ENCODE data around the gene DNAH2.

DNAH2 gene

GRCh38 chr17:7780736-7781135, 63.2 kb downstream of the DNAH2 start:
- no peaks in the 10 kb centered on the region for H3K9me3 ChIP-seq (ENCODE audit: control insufficient read depth, insufficient read depth, low read depth, low read length)
- TF ChIP-seq BCL6B (tag by site-specific recombination; IDR thresholded peaks at IDR 0.05) (no peak), ZBTB7A (tag by site-specific recombination; IDR thresholded peaks at IDR 0.05; ENCODE audit: low read depth) (no peak), ZNF521 (tag by site-specific recombination; IDR thresholded peaks at IDR 0.05) (no peak), ZBTB8A (tag by site-specific recombination; IDR thresholded peaks at IDR 0.05) (no peak), ZNF214 (tag by site-specific recombination; IDR thresholded peaks at IDR 0.05; ENCODE audit: borderline replicate concordance) (no peak)
- H3K4me1 ChIP-seq (ENCODE audit: control insufficient read depth, insufficient read depth, low read length) = no peaks in the 10 kb centered on the region
- H3K4me3 ChIP-seq (ENCODE audit: low read depth, low read length) = no peak overlapping the region
- ChIA-PET POLR2A (no interaction called here), CTCF (interaction anchor here (0.6 to 8.3 kb wide), 9 partner anchors 9 to 150 kb away, joined by 3 to 156 read pairs (median 4); partner anchors contain the start of gene NAA38)
- no peaks in the 10 kb centered on the region for H3K36me3 ChIP-seq (ENCODE audit: control insufficient read depth in 2 of 2, insufficient read depth in 1 of 2, low read length in 2 of 2)
- no peak overlapping the region for H3K27ac ChIP-seq (ENCODE audit: extremely low read depth, low read depth, low read length)

GRCh38 chr17:7781429-7781828, 63.9 kb downstream of the DNAH2 start:
- ChIA-PET POLR2A (interaction anchor here (1.5 kb wide), 1 partner anchor 38 kb away, joined by 3 read pairs; no protein-coding TSS in a partner anchor), CTCF (interaction anchor here (0.6 to 8.3 kb wide), 11 partner anchors 10 to 76 kb away, joined by 3 to 156 read pairs (median 4); partner anchors contain the start of gene NAA38)
- no peaks in the 10 kb centered on the region for H3K36me3 ChIP-seq (ENCODE audit: control insufficient read depth in 2 of 2, insufficient read depth in 1 of 2, low read length in 2 of 2)
- no peaks in the 10 kb centered on the region for H3K9me3 ChIP-seq (ENCODE audit: control insufficient read depth, insufficient read depth, low read depth, low read length)
- H3K4me3 ChIP-seq (ENCODE audit: low read depth, low read length) = no peak overlapping the region
- TF ChIP-seq ZNF585B (tag by site-specific recombination; IDR thresholded peaks at IDR 0.05) (no peak), WT1 (tag by site-specific recombination; IDR thresholded peaks at IDR 0.05) (no peak), ZBTB7A (tag by site-specific recombination; IDR thresholded peaks at IDR 0.05; ENCODE audit: low read depth) (no peak), ZNF155 (tag by site-specific recombination; IDR thresholded peaks at IDR 0.05) (no peak), ZNF768 (tag by site-specific recombination; IDR thresholded peaks at IDR 0.05) (no peak), MEIS1 (CRISPR knock-in tag; IDR thresholded peaks at IDR 0.05; ENCODE audit: borderline replicate concordance) (no peak), KLF1 (tag by site-specific recombination; IDR thresholded peaks at IDR 0.05) (no peak)
- no peak overlapping the region for H3K27ac ChIP-seq (ENCODE audit: extremely low read depth, low read depth, low read length)
- no peaks in the 10 kb centered on the region for H3K4me1 ChIP-seq (ENCODE audit: control insufficient read depth, insufficient read depth, low read length)

GRCh38 chr17:7782240-7782639, 64.7 kb downstream of the DNAH2 start:
- ChIA-PET POLR2A (interaction anchor here (1.5 kb wide), 1 partner anchor 39 kb away, joined by 3 read pairs; no protein-coding TSS in a partner anchor), CTCF (interaction anchor here (0.5 to 8.3 kb wide), 11 partner anchors 10 to 75 kb away, joined by 3 to 156 read pairs (median 4); partner anchors contain the start of gene NAA38)
- no peaks in the 10 kb centered on the region for H3K36me3 ChIP-seq (ENCODE audit: control insufficient read depth in 2 of 2, insufficient read depth in 1 of 2, low read length in 2 of 2)
- H3K9me3 ChIP-seq (ENCODE audit: control insufficient read depth, insufficient read depth, low read depth, low read length) = no peaks in the 10 kb centered on the region
- H3K4me3 ChIP-seq (ENCODE audit: low read depth, low read length) = no peak overlapping the region
- peak; percentile 81 for TF ChIP-seq ZNF26 (tag by site-specific recombination; IDR thresholded peaks at IDR 0.05)
- no peak for TF ChIP-seq ZNF221 (tag by site-specific recombination; IDR thresholded peaks at IDR 0.05; ENCODE audit: borderline replicate concordance)
- TF ChIP-seq CTCF (tag by site-specific recombination; IDR thresholded peaks at IDR 0.05) = 0 out of 2 replicates have a peak, but pooled peaks have one; percentile 11
- TF ChIP-seq HOXA7 (CRISPR knock-in tag; IDR thresholded peaks at IDR 0.05; ENCODE audit: borderline replicate concordance) = no peak
- no peak for TF ChIP-seq SETDB1 (IDR thresholded peaks at IDR 0.05; ENCODE audit: insufficient read length, low read length)
- TF ChIP-seq ZNF837 (tag by site-specific recombination; IDR thresholded peaks at IDR 0.05) = no peak
- H3K4me1 ChIP-seq (ENCODE audit: control insufficient read depth, insufficient read depth, low read length) = no peaks in the 10 kb centered on the region
- H3K27ac ChIP-seq (ENCODE audit: extremely low read depth, low read depth, low read length) = no peak overlapping the region

Measured in HEK293 (cell line).